Femur (tissue), 1 donor: Measurements from ENCODE around the gene CDH12.
"Not testable (repeated sequence)": the region's sequence is repeated elsewhere in the genome, so short reads cannot be mapped to it uniquely, and the experiment has no call there.

ENCODE experiments used
- DNase-seq: peaks from one replicate; pipeline ENCODE4 v3.0.0-alpha.2; 2017

The CDH12 gene

GRCh38 chr5:22643356-22643755 is 209.8 kb downstream of the CDH12 start:
- DNase-seq, result no peak

GRCh38 chr5:22631683-22632082 is 221.5 kb downstream of the CDH12 start:
- no peak for DNase-seq

- DNase-seq, result no peak
These were observed 226.1 kb downstream of the CDH12 start for GRCh38 chr5:22627029-22627428.

GRCh38 chr5:22625451-22625850 is 227.7 kb downstream of the CDH12 start:
- DNase-seq, result no peak

GRCh38 chr5:22621084-22621483 is 232.1 kb downstream of the CDH12 start:
- DNase-seq, result no peak

- DNase-seq, result no peak
These were observed 237.2 kb downstream of the CDH12 start for GRCh38 chr5:22615964-22616363.

- DNase-seq, result no peak
These were observed 238.6 kb downstream of the CDH12 start for GRCh38 chr5:22614486-22615094.

- no peak for DNase-seq
These were observed 240.2 kb downstream of the CDH12 start for GRCh38 chr5:22612928-22613327.

- no peak for DNase-seq
These were observed 241.8 kb downstream of the CDH12 start for GRCh38 chr5:22611327-22611726.

- DNase-seq, result not testable (repeated sequence)
These were observed 245.6 kb downstream of the CDH12 start for GRCh38 chr5:22607498-22607897.

GRCh38 chr5:22605473-22605872 is 247.7 kb downstream of the CDH12 start:
- no peak for DNase-seq

GRCh38 chr5:22604711-22605110 is 248.4 kb downstream of the CDH12 start:
- no peak for DNase-seq

- DNase-seq, result no peak
These were observed 254.3 kb downstream of the CDH12 start for GRCh38 chr5:22598796-22599195.

- no peak for DNase-seq
These were observed 256.7 kb downstream of the CDH12 start for GRCh38 chr5:22596404-22596970.

- no peak for DNase-seq
These were observed 258.7 kb downstream of the CDH12 start for GRCh38 chr5:22594491-22594890.

- DNase-seq, result no peak
These were observed 259.6 kb downstream of the CDH12 start for GRCh38 chr5:22593592-22593991.

- no peak for DNase-seq
These were observed 261.7 kb downstream of the CDH12 start for GRCh38 chr5:22591461-22591860.

GRCh38 chr5:22590677-22591268 is 262.4 kb downstream of the CDH12 start:
- no peak for DNase-seq

GRCh38 chr5:22577711-22578110 is 275.4 kb downstream of the CDH12 start:
- DNase-seq, result no peak

GRCh38 chr5:22577006-22577405 is 276.1 kb downstream of the CDH12 start:
- no peak for DNase-seq

- no peak for DNase-seq
These were observed 280.2 kb downstream of the CDH12 start for GRCh38 chr5:22572941-22573340.

GRCh38 chr5:22567983-22568382 is 285.2 kb downstream of the CDH12 start:
- DNase-seq, result no peak

GRCh38 chr5:22560147-22560546 is 293.0 kb downstream of the CDH12 start:
- no peak for DNase-seq

- no peak for DNase-seq
These were observed 295.9 kb downstream of the CDH12 start for GRCh38 chr5:22557251-22557650.

GRCh38 chr5:22554475-22554874 is 298.7 kb downstream of the CDH12 start:
- no peak for DNase-seq
